Osteoblast (primary cell): ENCODE data around the gene NABP1. TPM values are rescaled to one million over a fixed set of nuclear protein-coding genes. Genes with fewer than 3 reads are reported as not detected.
A peak's percentile ranks its signal among the peaks of the same experiment; 100 is the strongest.

ENCODE experiments used
- DNase-seq: peaks from one replicate; pipeline ENCODE4 v3.0.0; 2011; ENCODE audit warnings: low spot score, mixed read lengths; ENCODE audit not compliant: insufficient read length; ENCODE audit errors: missing footprints
- H2AFZ ChIP-seq: 2 replicates; pipeline ENCODE4 v1.6.0; 2011; ENCODE audit warnings: mild to moderate bottlenecking, low read length
- H3K27ac ChIP-seq: 2 replicates; pipeline ENCODE4 v1.5.1; 2011; ENCODE audit warnings: mild to moderate bottlenecking, low read depth, low read length, moderate library complexity
- H3K27me3 ChIP-seq: 2 replicates; pipeline ENCODE4 v1.6.0; 2012; ENCODE audit warnings: mild to moderate bottlenecking, control low read depth, inconsistent platforms, low read length, moderate library complexity; ENCODE audit not compliant: insufficient read depth
- H3K36me3 ChIP-seq: 2 replicates; pipeline ENCODE4 v1.5.1; 2011; ENCODE audit warnings: mild to moderate bottlenecking, low read length, control low read depth, moderate library complexity; ENCODE audit not compliant: insufficient read depth
- H3K4me1 ChIP-seq: 2 replicates; pipeline ENCODE4 v1.5.1; 2011; ENCODE audit warnings: mild to moderate bottlenecking, low read length, control low read depth, moderate library complexity; ENCODE audit not compliant: insufficient read depth
- H3K4me2 ChIP-seq: 2 replicates; pipeline ENCODE4 v1.6.0; 2011; ENCODE audit warnings: mild to moderate bottlenecking, low read length; ENCODE audit not compliant: insufficient read depth
- H3K4me3 ChIP-seq: fragments of 200-600 bp; sonication (generic); 3 replicates; pipeline ENCODE4 v1.5.1; 2012; ENCODE audit warnings: mild to moderate bottlenecking, low read length, inconsistent platforms; ENCODE audit not compliant: insufficient read depth
- H3K79me2 ChIP-seq: 2 replicates; pipeline ENCODE4 v1.6.0; 2012; ENCODE audit warnings: mild to moderate bottlenecking, low read length, control low read depth, inconsistent platforms; ENCODE audit not compliant: insufficient read depth
- H3K9me3 ChIP-seq: 2 replicates; pipeline ENCODE4 v1.5.1; 2011; ENCODE audit warnings: low read depth, low read length, control low read depth
- H4K20me1 ChIP-seq: 2 replicates; pipeline ENCODE4 v1.6.0; 2012; ENCODE audit warnings: mild to moderate bottlenecking, low read length, control low read depth; ENCODE audit not compliant: insufficient read depth
- CTCF ChIP-seq: IDR thresholded peaks from 2 replicates; pipeline ENCODE4 v1.5.1; 2011; ENCODE audit warnings: mild to moderate bottlenecking, low read depth, low read length, moderate library complexity; ENCODE audit errors: extremely low read depth
- total RNA-seq: library from RNA; depleted of rRNA; stranded (reverse); fragments of >200 nt; gene quantifications from 2 replicates; pipeline ENCODE4 v1.2.3, GENCODE V29; 2012

Gene NABP1
- total RNA-seq, 1 donor, result 72.0 TPM

GRCh38 chr2:191701696-191702095, 23.8 kb downstream of the NABP1 start:
- no peak for DNase-seq

GRCh38 chr2:191703079-191703725, 25.3 kb downstream of the NABP1 start:
- H3K9me3 ChIP-seq, result no peaks in the 10 kb centered on the region
- TF ChIP-seq CTCF, result no peak
- no peaks in the 10 kb centered on the region for H4K20me1 ChIP-seq
- H3K4me2 ChIP-seq, result no peak overlapping the region
- H3K36me3 ChIP-seq, result no peaks in the 10 kb centered on the region
- no peak overlapping the region for H3K27ac ChIP-seq
- H3K79me2 ChIP-seq, result no peaks in the 10 kb centered on the region
- peak; percentile 22 for DNase-seq
- no peak overlapping the region for H3K4me3 ChIP-seq
- no peak overlapping the region for H2AFZ ChIP-seq
- no peaks in the 10 kb centered on the region for H3K27me3 ChIP-seq
- no peaks in the 10 kb centered on the region for H3K4me1 ChIP-seq

More at GRCh38 chr2:191701696-191702095, 23.8 kb downstream of the NABP1 start:
- no peaks in the 10 kb centered on the region for H3K27me3 ChIP-seq
- H3K36me3 ChIP-seq, result no peaks in the 10 kb centered on the region
- no peaks in the 10 kb centered on the region for H3K9me3 ChIP-seq
- H3K79me2 ChIP-seq, result no peaks in the 10 kb centered on the region
- H3K4me3 ChIP-seq, result no peak overlapping the region
- H3K4me1 ChIP-seq, result no peaks in the 10 kb centered on the region
- no peak overlapping the region for H3K4me2 ChIP-seq
- no peak overlapping the region for H3K27ac ChIP-seq
- no peak for TF ChIP-seq CTCF
- H2AFZ ChIP-seq, result no peak overlapping the region
- H4K20me1 ChIP-seq, result no peaks in the 10 kb centered on the region

GRCh38 chr2:191705084-191705483, 27.1 kb downstream of the NABP1 start:
- no peak overlapping the region for H3K4me3 ChIP-seq
- H3K36me3 ChIP-seq, result no peaks in the 10 kb centered on the region
- no peak for DNase-seq
- H3K9me3 ChIP-seq, result no peaks in the 10 kb centered on the region
- TF ChIP-seq CTCF, result no peak
- no peak overlapping the region for H3K4me2 ChIP-seq
- peaks cover 3% of the 10 kb centered on the region for H3K4me1 ChIP-seq
- no peak overlapping the region for H3K27ac ChIP-seq
- no peaks in the 10 kb centered on the region for H3K27me3 ChIP-seq
- H2AFZ ChIP-seq, result no peak overlapping the region
- no peaks in the 10 kb centered on the region for H4K20me1 ChIP-seq
- no peaks in the 10 kb centered on the region for H3K79me2 ChIP-seq

GRCh38 chr2:191705701-191706100, 27.8 kb downstream of the NABP1 start:
- Histone ChIP-seq H3K4me3 (no peak overlapping the region), H4K20me1 (no peaks in the 10 kb centered on the region), H3K27me3 (no peaks in the 10 kb centered on the region), H3K79me2 (no peaks in the 10 kb centered on the region), H3K4me2 (no peak overlapping the region), H3K27ac (no peak overlapping the region), H3K4me1 (peaks cover 9% of the 10 kb centered on the region), H3K9me3 (no peaks in the 10 kb centered on the region), H2AFZ (no peak overlapping the region), H3K36me3 (no peaks in the 10 kb centered on the region)
- TF ChIP-seq CTCF, result no peak
- no peak for DNase-seq
